CD4-positive, alpha-beta memory T cell (primary cell): Measurements from ENCODE around the gene FLT4. TPM values are rescaled to one million over a fixed set of nuclear protein-coding genes. Genes with fewer than 3 reads are reported as not detected.

ENCODE experiments used
- CTCF ChIA-PET: fragments of 350-600 bp; sonication (Branson Sonifier 250); formaldehyde crosslinking; loops from one replicate; lab custom pipeline; 2021; ENCODE audit warnings: inconsistent platforms; ENCODE audit not compliant: partially characterized antibody; lab: Charles Lee
- POLR2A ChIA-PET: fragments of 350-600 bp; sonication (Branson Sonifier 250); formaldehyde crosslinking; loops from one replicate; lab custom pipeline; 2021; ENCODE audit not compliant: partially characterized antibody; lab: Charles Lee
- DNase-seq, 5 donors: peaks; one replicate each; pipeline versions ENCODE4 v3.0.0 to v3.0.0-alpha.2; 2020 to 2022; ENCODE audit warnings: mixed read lengths in 1 of 5
- H3K27ac ChIP-seq: one replicate; pipeline ENCODE4 v1.7.0; 2013; ENCODE audit warnings: low read depth, low read length
- H3K27me3 ChIP-seq: 2 replicates; pipeline ENCODE4 v1.7.0; 2013; ENCODE audit warnings: mild to moderate bottlenecking, low read length, moderate library complexity; ENCODE audit not compliant: insufficient read depth
- H3K36me3 ChIP-seq: 2 replicates; pipeline ENCODE4 v1.7.0; 2013; ENCODE audit warnings: mild to moderate bottlenecking, low read length, moderate library complexity; ENCODE audit not compliant: insufficient read depth
- H3K4me1 ChIP-seq: 2 replicates; pipeline ENCODE4 v1.7.0; 2013; ENCODE audit warnings: mild to moderate bottlenecking, low read length, moderate library complexity; ENCODE audit not compliant: insufficient read depth
- H3K4me3 ChIP-seq, 2 donors: one replicate each; pipeline ENCODE4 v1.7.0; 2013; ENCODE audit warnings: low read length in 2 of 2, mild to moderate bottlenecking in 1 of 2
- H3K9me3 ChIP-seq, 2 donors: one replicate each; pipeline ENCODE4 v1.7.0; 2013; ENCODE audit warnings: low read length in 2 of 2, control low read depth in 1 of 2; ENCODE audit not compliant: control insufficient read depth in 1 of 2
- H3K27ac Mint-ChIP-seq, 7 donors: one replicate each; pipeline ENCODE4 v1.8.0; 2020 to 2021; ENCODE audit warnings: mixed read lengths in 7 of 7, mild to moderate bottlenecking in 6 of 7, inconsistent platforms in 3 of 7, moderate library complexity in 3 of 7
- H3K27me3 Mint-ChIP-seq, 2 donors: one replicate each; pipeline ENCODE4 v1.8.0; 2020 to 2021; ENCODE audit warnings: mixed read lengths in 2 of 2
- H3K36me3 Mint-ChIP-seq, 2 donors: one replicate each; pipeline ENCODE4 v1.8.0; 2020 to 2021; ENCODE audit warnings: mixed read lengths in 2 of 2, inconsistent platforms in 1 of 2, mild to moderate bottlenecking in 1 of 2
- H3K4me1 Mint-ChIP-seq, 4 donors: one replicate each; pipeline ENCODE4 v1.8.0; 2020 to 2021; ENCODE audit warnings: mixed read lengths in 4 of 4, mild to moderate bottlenecking in 1 of 4
- H3K4me3 Mint-ChIP-seq, 8 donors: one replicate each; pipeline ENCODE4 v1.8.0; 2020 to 2021; ENCODE audit warnings: mixed read lengths in 8 of 8, mild to moderate bottlenecking in 7 of 8, moderate library complexity in 6 of 8, inconsistent platforms in 3 of 8
- H3K9me3 Mint-ChIP-seq, 8 donors: one replicate each; pipeline ENCODE4 v1.8.0; 2020 to 2021; ENCODE audit warnings: mixed read lengths in 8 of 8, mild to moderate bottlenecking in 5 of 8, inconsistent platforms in 3 of 8, moderate library complexity in 1 of 8
- intact Hi-C: fragments of 100-400 bp; cut with micrococcal nuclease; formaldehyde crosslinking; loops from one replicate; pipeline ENCODE4 v1.15.1; 2023
- polyA plus RNA-seq, 2 donors: library from polyadenylated mRNA; unstranded; fragments of 300-500 nt; fragmentation: Illumina TruSeq; gene quantifications; one replicate each; pipeline ENCODE4 v1.2.3, GENCODE V29; 2021
- total RNA-seq, 2 experiments: library from RNA; stranded (reverse); gene quantifications; one replicate each; pipeline ENCODE4 v1.2.3, GENCODE V29; 2021

Gene FLT4
- total and polyA plus RNA-seq, 4 experiments from 2014 or later = 1.2 to 10.3 (median 6.9) TPM; not detected in 1

DNA sequence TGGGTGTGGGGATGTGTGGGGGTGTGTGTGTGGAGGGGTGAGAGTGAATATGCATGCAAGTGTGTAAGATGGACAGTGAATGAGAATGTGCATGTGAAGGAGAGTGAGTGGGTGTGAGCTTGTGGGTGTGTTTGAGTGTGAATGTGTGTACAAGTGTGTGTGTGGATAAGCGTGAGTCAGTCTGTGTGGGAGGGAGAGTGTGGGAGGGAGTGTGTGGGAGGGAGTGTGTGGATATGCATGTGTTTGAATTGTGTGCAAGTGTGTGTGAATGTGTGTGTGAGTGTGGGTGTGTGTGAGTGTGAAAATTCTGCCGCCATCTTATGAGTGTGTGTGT is 54.4 kb downstream of the FLT4 start:
- no peak overlapping the region for H3K4me3 ChIP-seq
- no peak overlapping the region for H3K27ac ChIP-seq
- H3K9me3 ChIP-seq = no peaks in the 10 kb centered on the region
- DNase-seq = no peak
- POLR2A ChIA-PET = no interaction called here
- CTCF ChIA-PET = no interaction called here
- H3K27me3 ChIP-seq = peaks cover 6% of the 10 kb centered on the region
- no peaks in the 10 kb centered on the region for H3K9me3 Mint-ChIP-seq
- peaks cover 2 to 7% (median 4%) of the 10 kb centered on the region in 4 donors for H3K4me1 Mint-ChIP-seq
- H3K36me3 ChIP-seq = no peaks in the 10 kb centered on the region
- H3K4me1 ChIP-seq = no peaks in the 10 kb centered on the region
- no peaks in the 10 kb centered on the region for H3K36me3 Mint-ChIP-seq
- intact Hi-C loops = no loop called here
- H3K27me3 Mint-ChIP-seq = peaks cover 9 to 14% of the 10 kb centered on the region in 2 donors
- no peak overlapping the region for H3K27ac Mint-ChIP-seq
- no peak overlapping the region for H3K4me3 Mint-ChIP-seq

DNA sequence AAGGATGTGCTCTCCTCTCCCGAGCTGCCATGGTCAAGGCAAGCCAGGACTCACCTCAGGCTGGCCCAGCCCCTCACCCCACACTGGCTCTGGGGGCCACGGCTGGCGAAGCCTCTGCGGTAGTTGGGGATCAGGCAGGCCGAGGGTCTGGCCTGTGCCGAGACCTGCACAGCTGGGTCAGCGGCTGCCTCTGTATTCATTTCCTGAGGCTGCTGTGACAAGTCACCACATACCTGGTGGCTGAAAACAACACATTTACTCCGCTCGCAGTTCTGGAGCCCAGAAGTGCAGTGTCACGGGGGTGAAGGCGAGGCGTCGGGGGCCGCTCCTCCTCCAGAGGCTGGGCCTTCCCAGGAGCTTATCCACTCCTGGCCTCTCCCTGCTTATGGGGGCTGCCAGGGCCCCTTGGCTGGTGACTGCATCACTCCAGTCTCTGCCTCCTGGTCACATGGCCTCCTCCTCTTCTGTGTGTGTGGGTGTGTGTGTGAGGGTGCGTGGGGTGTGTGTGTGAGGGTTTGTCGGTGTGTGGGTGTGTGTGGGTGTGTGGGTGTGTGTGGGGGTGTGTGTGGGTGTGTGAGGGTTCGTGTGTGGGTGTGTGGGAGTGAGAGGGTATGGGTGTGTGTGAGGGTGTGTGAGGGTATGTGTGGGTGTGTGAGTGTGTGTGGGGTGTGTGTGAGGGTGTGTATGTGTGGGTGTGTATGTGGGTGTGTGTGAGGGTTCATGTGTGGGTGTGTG is 54.9 kb downstream of the FLT4 start:
- no peak for DNase-seq
- H3K9me3 ChIP-seq = no peaks in the 10 kb centered on the region
- H3K4me1 ChIP-seq = no peaks in the 10 kb centered on the region
- Mint-ChIP-seq H3K4me3 (no peak overlapping the region), H3K36me3 (no peaks in the 10 kb centered on the region), H3K27me3 (peaks cover 13 to 18% of the 10 kb centered on the region in 2 donors), H3K27ac (no peak overlapping the region), H3K4me1 (peaks cover 2 to 11% (median 6%) of the 10 kb centered on the region in 4 donors), H3K9me3 (no peaks in the 10 kb centered on the region)
- ChIA-PET POLR2A (no interaction called here), CTCF (no interaction called here)
- no peaks in the 10 kb centered on the region for H3K36me3 ChIP-seq
- intact Hi-C loops = no loop called here
- peaks cover 6% of the 10 kb centered on the region for H3K27me3 ChIP-seq
- no peak overlapping the region for H3K27ac ChIP-seq
- no peak overlapping the region for H3K4me3 ChIP-seq

DNA sequence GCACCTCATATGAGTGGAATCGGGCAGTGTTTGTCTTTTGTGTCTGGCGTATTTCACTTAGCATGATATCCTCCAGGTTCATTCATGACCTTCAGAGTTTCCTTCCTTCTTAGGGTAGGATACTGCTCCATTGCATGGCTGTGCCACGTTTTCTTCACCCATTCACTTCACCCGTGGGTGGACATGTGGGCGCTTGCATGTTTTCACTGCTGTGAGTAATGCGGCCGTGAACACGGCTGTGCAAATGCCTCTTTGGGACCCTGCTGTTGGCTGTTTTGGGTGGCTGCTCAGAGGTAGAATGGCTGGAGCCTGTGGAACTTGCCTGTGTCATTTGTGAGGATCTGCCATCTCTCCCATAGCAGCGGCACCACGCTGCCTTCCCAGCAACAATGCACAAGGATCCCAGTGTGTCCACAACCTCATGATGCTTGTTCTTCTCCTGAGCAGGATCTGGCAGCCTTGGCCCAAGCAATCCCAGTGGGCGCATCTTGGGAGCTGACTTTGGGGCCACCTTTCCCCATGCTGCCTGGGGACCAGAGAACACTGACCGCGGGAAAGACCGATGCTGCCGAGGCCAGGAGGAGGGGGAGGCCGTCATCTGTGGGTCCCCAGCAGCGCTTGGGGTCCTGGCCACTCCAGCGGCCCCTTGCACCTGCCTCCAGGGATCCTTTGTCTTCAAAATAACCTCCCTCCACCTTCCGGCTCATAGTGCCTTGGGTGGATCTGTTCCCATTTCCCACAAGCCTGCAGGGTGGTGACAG is 55.8 kb downstream of the FLT4 start:
- no peaks in the 10 kb centered on the region for H3K9me3 Mint-ChIP-seq
- Histone ChIP-seq H3K4me1 (no peaks in the 10 kb centered on the region), H3K27me3 (peaks cover 6% of the 10 kb centered on the region), H3K27ac (no peak overlapping the region), H3K36me3 (no peaks in the 10 kb centered on the region), H3K4me3 (no peak overlapping the region), H3K9me3 (no peaks in the 10 kb centered on the region)
- ChIA-PET CTCF (no interaction called here), POLR2A (no interaction called here)
- H3K4me1 Mint-ChIP-seq = peaks cover 2 to 14% (median 6%) of the 10 kb centered on the region in 4 donors
- no peak for DNase-seq
- no peak overlapping the region for H3K27ac Mint-ChIP-seq
- no peak overlapping the region for H3K4me3 Mint-ChIP-seq
- H3K27me3 Mint-ChIP-seq = peaks cover 20 to 24% of the 10 kb centered on the region in 2 donors
- intact Hi-C loops = no loop called here
- no peaks in the 10 kb centered on the region for H3K36me3 Mint-ChIP-seq

DNA sequence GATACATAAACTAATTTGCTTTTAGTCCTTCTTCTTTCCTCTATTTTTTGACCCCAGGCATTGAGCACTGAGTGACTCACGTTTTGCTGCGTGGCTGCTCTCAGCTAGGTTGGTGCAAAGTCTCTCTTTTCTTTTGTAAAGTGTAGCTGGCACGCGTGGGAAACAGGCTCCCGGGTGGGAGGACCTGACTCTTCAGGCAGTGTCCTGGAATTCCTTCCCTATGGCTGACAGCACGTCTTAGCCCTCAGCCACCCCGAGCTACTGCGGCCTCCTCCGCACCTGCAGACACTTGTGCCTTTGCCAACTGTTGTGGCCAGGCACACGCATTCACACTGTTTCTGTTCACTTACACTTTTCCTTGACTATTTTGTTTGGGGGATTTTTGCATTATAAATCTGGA is 57.2 kb downstream of the FLT4 start:
- H3K36me3 ChIP-seq = no peaks in the 10 kb centered on the region
- ChIA-PET POLR2A (no interaction called here), CTCF (no interaction called here)
- intact Hi-C loops = no loop called here
- Mint-ChIP-seq H3K36me3 (no peaks in the 10 kb centered on the region), H3K4me1 (peaks cover 2 to 14% (median 6%) of the 10 kb centered on the region in 4 donors), H3K27ac (no peak overlapping the region), H3K9me3 (no peaks in the 10 kb centered on the region), H3K27me3 (peaks cover 20 to 24% of the 10 kb centered on the region in 2 donors), H3K4me3 (peak overlapping the region in 5 of 8 donors; percentile 17 to 66 (median 39))
- no peak overlapping the region for H3K4me3 ChIP-seq
- H3K27ac ChIP-seq = no peak overlapping the region
- no peaks in the 10 kb centered on the region for H3K4me1 ChIP-seq
- no peak for DNase-seq
- peaks cover 6% of the 10 kb centered on the region for H3K27me3 ChIP-seq
- H3K9me3 ChIP-seq = no peaks in the 10 kb centered on the region

DNA sequence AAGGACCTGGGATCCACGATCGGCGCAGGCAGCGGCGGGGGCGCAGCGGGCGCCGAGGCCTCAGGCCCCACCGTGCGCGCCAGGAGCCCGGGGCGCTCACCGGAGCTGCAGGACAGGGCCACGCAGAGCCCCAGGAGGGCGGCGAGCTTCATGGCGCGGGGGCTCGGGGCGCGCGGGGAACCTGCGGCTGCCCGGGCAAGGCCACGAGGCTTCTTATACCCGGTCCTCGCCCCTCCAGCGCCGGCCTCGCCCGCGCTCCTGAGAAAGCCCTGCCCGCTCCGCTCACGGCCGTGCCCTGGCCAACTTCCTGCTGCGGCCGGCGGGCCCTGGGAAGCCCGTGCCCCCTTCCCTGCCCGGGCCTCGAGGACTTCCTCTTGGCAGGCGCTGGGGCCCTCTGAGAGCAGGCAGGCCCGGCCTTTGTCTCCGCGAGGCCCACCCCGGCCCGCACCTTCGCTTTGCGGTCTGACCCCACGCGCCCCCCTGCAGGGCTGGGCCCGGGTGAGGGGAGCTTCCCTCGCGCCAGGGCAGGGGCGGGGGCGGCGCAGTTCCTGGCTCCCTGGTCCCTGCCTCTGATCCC is 58.0 kb downstream of the FLT4 start, which contains the start of gene SCGB3A1:
TSS of gene SCGB3A1 (minus strand) at position 189 of the 577 bp plus-strand sequence. CDS start at position 152, 37 bp downstream.
- Histone ChIP-seq H3K9me3 (no peaks in the 10 kb centered on the region), H3K27ac (no peak within 1 kb of the TSS), H3K36me3 (no peaks in the 10 kb centered on the region), H3K4me1 (no peaks in the 10 kb centered on the region), H3K27me3 (peaks cover 6% of the 10 kb centered on the region), H3K4me3 (no peak within 1 kb of the TSS)
- Mint-ChIP-seq H3K27ac (no peak within 1 kb of the TSS), H3K4me3 (peak within 1 kb of the TSS in 6 of 8 donors; percentile 11 to 66 (median 30)), H3K36me3 (no peaks in the 10 kb centered on the region), H3K27me3 (peaks cover 23 to 24% of the 10 kb centered on the region in 2 donors), H3K9me3 (no peaks in the 10 kb centered on the region), H3K4me1 (peaks cover 2 to 14% (median 6%) of the 10 kb centered on the region in 4 donors)
- ChIA-PET CTCF (no interaction called here), POLR2A (no interaction called here)
- no peak for DNase-seq
- intact Hi-C loops = no loop called here

DNA sequence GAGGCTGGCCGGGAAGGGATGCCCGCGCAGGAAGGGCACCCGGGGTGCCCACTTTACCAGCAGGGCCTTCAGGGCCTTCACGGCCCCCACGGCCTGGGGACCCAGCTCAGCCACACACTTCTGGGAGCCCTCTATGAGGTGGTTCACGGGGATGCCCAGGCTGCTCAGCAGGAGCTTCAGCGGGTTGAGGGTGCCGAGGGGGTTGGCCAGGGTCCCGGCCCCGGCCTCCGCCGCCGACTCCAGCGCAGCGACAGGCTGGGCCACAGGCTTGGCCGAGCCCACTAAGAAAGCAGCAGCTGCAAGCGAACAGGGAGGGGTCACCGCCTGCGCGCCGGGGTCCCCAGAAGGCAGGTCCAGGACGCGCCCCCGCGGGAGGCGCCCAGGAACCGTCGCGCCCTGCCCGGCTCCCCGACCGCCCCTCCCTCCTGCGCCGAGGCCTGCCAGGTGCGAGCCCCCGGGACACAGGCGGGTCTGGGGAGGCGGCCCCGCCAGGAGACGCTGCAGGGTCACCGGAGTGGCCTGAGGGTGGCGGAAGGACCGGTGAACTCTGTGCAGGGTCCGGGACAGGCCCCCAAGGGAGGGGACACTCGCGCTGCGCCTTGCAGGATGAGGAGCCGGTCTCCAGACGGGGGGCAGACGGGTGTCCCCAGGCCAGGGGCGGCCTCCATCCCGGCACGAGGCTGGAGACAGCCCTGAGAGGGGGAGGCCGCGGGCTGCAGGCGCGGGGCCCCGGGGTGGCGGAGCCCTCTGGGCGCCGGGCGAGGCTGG is 58.7 kb downstream of the FLT4 start:
- no peak for DNase-seq
- H3K4me1 ChIP-seq = no peaks in the 10 kb centered on the region
- Mint-ChIP-seq H3K4me1 (peaks cover 2 to 14% (median 6%) of the 10 kb centered on the region in 4 donors), H3K9me3 (no peaks in the 10 kb centered on the region), H3K4me3 (peak overlapping the region in 1 of 8 donors; percentile 11), H3K27me3 (peaks cover 23 to 24% of the 10 kb centered on the region in 2 donors), H3K27ac (no peak overlapping the region), H3K36me3 (no peaks in the 10 kb centered on the region)
- intact Hi-C loops = no loop called here
- H3K27ac ChIP-seq = no peak overlapping the region
- no peaks in the 10 kb centered on the region for H3K36me3 ChIP-seq
- H3K4me3 ChIP-seq = no peak overlapping the region
- ChIA-PET POLR2A (no interaction called here), CTCF (no interaction called here)
- no peaks in the 10 kb centered on the region for H3K9me3 ChIP-seq
- peaks cover 6% of the 10 kb centered on the region for H3K27me3 ChIP-seq
